RWPE1 (cell line): Measurements from ENCODE around the gene ZFYVE27.

Source experiments
- CTCF ChIA-PET: fragments of 350-600 bp; sonication (Branson Sonifier 250); formaldehyde crosslinking; extraction: SDS; loops from one replicate; lab custom pipeline; 2021; lab: Yijun Ruan, JAX
- POLR2A ChIA-PET: fragments of 400-600 bp; formaldehyde crosslinking; extraction: SDS; loops from one replicate; lab custom pipeline; 2020; ENCODE audit warnings: antibody characterized with exemption; ENCODE audit not compliant: low non-redundant PET; lab: Yijun Ruan, JAX
- DNase-seq: peaks from one replicate; pipeline ENCODE4 v3.0.0; 2012; ENCODE audit warnings: low spot score
- H3K27ac ChIP-seq: fragments of 450-650 bp; 2 replicates; pipeline ENCODE4 v1.5.1; 2017
- TF ChIP-seq, protein P1 (sequence below): fragments of 450-650 bp; conservative IDR thresholded peaks from 2 replicates; pipeline ENCODE4 v1.5.1; 2017; ENCODE audit warnings: low read depth, mild to moderate bottlenecking

ZFYVE27 gene

DNA sequence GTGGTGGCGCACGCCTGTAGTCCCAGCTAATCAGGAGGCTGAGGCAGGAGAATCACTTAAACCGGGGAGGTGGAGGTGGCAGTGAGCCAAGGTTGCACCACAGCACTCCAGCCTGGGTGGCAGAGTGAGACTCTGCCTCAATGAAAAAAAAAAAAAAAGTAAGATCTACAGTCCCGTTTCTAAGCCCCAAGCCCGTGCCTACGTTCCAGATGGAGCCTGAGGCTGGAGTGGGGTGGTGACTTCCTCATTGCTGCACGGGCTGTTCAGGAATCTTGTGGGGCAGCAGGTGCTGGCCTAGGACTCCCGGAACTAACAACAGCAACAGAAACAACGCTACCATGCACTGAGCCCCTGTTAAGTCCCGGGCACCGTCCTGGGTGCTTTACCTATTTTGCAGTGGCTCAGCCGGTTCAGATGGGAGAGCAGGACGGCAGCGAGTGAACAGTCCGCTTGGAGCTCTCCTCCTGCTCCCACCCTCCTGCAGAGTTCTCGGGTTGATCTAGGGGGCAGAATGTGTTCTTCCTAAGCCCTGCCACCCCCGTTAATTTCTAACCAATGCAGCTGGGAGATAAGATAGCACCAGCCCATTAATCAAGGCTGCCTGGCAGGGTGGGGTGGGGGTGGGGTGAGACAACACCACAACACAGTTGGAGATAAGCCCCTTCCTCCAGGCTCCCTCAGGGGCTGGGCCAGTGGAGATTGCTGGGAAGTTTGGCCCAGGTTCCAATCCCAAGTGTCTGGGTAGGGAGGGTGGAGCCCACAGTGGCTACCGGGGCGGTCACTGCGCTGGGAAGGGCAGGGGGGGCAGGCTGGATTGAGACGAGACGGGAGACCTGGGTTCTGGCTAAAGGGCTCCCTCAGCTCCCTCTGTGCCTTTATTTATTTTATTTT, 51.9 kb downstream of the ZFYVE27 start:
- ChIA-PET POLR2A (no interaction called here), CTCF (interaction anchor here (4.9 kb wide), 1 partner anchor 82 kb away, joined by 115 read pairs; no protein-coding TSS in a partner anchor)
- H3K27ac ChIP-seq: no peak overlapping the region
- TF ChIP-seq, protein P1, sequence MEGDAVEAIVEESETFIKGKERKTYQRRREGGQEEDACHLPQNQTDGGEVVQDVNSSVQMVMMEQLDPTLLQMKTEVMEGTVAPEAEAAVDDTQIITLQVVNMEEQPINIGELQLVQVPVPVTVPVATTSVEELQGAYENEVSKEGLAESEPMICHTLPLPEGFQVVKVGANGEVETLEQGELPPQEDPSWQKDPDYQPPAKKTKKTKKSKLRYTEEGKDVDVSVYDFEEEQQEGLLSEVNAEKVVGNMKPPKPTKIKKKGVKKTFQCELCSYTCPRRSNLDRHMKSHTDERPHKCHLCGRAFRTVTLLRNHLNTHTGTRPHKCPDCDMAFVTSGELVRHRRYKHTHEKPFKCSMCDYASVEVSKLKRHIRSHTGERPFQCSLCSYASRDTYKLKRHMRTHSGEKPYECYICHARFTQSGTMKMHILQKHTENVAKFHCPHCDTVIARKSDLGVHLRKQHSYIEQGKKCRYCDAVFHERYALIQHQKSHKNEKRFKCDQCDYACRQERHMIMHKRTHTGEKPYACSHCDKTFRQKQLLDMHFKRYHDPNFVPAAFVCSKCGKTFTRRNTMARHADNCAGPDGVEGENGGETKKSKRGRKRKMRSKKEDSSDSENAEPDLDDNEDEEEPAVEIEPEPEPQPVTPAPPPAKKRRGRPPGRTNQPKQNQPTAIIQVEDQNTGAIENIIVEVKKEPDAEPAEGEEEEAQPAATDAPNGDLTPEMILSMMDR: no peak
- DNase-seq: no peak

- TF ChIP-seq, protein P1: no peak
- POLR2A ChIA-PET: no interaction called here
- no peak for DNase-seq
- no peak overlapping the region for H3K27ac ChIP-seq
- CTCF ChIA-PET: interaction anchor here (4.9 kb wide), 1 partner anchor 81 kb away, joined by 115 read pairs; no protein-coding TSS in a partner anchor
Observed at GRCh38 chr10:97789770-97790397, 53.0 kb downstream of the ZFYVE27 start.

DNA sequence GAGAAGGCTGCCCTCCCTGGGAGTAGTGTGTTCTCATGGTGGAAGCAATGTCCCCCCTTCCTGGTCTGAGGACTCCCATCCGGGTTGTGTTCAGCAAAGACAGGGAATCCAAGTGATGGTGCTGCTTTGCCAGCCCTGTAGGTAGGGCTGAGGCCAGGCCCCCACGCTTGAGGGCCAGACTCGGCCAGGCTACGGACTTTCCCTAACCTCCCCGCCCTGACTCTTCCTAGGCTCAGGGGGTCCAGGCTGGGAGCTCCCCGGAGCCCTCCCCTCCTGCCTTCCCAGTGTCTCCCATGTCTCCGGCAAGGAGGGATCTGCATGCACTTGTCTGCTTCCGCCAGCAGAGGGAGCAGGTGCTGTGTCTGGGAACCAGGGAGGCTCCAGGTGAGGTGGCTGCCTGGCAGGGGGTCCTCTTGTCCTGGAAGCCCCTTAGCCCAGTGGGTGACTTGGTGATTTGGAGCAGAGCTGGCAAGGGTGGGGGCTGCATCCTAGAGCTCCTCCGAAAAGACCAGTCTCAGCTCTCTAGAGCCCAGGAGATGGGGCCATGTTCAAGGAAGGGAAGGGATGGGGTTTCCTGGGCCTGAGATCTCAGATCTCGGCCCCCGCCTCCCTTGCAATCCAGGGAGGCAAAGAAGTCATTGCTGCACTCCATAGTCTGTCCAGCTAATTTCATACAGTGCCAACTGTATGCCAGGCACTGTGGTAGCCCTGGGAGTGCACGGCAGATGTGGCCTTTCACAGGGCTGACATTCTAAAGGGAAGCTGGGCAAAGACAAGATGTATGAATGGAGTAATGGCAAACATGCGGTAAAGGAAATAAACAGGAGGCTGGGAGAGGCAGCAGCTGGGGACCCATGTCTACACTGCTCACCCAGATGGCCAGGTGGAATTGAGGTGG, 55.1 kb downstream of the ZFYVE27 start:
- TF ChIP-seq, protein P1: peak; percentile 93
- DNase-seq: peak; percentile 81
- H3K27ac ChIP-seq: no peak overlapping the region
- ChIA-PET CTCF (interaction anchor here (0.6 to 4.9 kb wide), 42 partner anchors 10 to 258 kb away, joined by 3 to 115 read pairs (median 4); partner anchors contain the start of gene GOLGA7B), POLR2A (no interaction called here)

DNA sequence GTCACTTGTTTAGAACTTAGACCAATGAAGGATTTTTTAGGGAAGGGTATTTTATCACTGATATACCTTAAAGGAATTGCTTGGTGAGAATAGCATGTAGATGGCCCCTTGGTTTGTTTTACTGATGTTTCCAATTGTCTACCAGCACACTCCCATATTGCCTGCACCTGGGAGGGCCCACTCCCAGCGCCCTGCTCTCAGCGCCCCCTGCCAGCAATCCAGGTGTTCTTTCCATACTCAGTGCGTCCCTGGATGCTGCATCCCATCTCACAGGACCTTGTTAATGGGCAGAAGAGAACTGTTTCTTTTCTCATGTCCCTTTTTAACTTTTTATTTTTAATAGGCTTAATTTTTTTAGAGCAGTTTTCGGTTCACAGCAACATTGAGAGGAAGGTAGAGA, 59.0 kb downstream of the ZFYVE27 start:
- H3K27ac ChIP-seq: no peak overlapping the region
- DNase-seq: no peak
- ChIA-PET POLR2A (no interaction called here), CTCF (interaction anchor here (0.8 to 2.2 kb wide), 2 partner anchors 36 to 73 kb away, joined by 3 to 8 read pairs; no protein-coding TSS in a partner anchor)
- TF ChIP-seq, protein P1: no peak

GRCh38 chr10:97796651-97797050, 59.7 kb downstream of the ZFYVE27 start:
- no peak for DNase-seq
- no peak overlapping the region for H3K27ac ChIP-seq
- CTCF ChIA-PET: interaction anchor here (2.2 kb wide), 1 partner anchor 73 kb away, joined by 8 read pairs; no protein-coding TSS in a partner anchor
- POLR2A ChIA-PET: no interaction called here
- TF ChIP-seq, protein P1: no peak
